Stimulated activated CD4-positive, alpha-beta T cell treated with anti-CD3 and anti-CD28 coated beads, Interleukin-2, amount 100 ng/mL, for 4 hours (primary cell): Measurements from ENCODE around the gene STOX1.
"Not testable (repeated sequence)": the region's sequence is repeated elsewhere in the genome, so short reads cannot be mapped to it uniquely, and the experiment has no call there.

Source experiments
- DNase-seq: peaks from one replicate; pipeline ENCODE4 v3.0.0-alpha.2; 2020; ENCODE audit warnings: low read depth

STOX1 gene

GRCh38 chr10:68826764-68827591 is at the start of gene STOX1:
Gene STOX1 (plus strand): TSS chr10:68827531. CDS start chr10:68827624, 93 bp downstream.
- DNase-seq, result peak; percentile 55

- no peak for DNase-seq
These were observed 45.4 kb upstream of the STOX1 start for GRCh38 chr10:68781613-68782574.

DNA sequence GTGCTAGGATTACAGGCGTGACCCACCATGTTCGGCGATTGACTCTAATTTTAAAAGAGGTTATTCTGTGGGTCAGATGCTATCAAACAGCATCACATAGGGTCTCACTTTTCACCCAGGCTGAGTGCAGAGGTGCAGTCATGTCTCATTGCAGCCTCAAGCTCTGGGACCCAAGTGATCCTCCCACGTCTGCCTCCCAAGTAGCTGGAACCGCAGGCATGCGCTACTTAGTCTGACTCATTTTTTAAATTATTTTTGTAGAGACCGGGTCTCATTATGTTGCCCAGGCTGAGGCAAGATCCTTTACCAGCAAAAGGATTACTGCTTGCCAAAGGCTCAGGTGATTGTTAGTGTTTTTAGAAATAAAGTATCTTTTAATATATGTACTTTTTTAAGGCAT is 42.9 kb upstream of the STOX1 start:
- DNase-seq, result no peak

DNA sequence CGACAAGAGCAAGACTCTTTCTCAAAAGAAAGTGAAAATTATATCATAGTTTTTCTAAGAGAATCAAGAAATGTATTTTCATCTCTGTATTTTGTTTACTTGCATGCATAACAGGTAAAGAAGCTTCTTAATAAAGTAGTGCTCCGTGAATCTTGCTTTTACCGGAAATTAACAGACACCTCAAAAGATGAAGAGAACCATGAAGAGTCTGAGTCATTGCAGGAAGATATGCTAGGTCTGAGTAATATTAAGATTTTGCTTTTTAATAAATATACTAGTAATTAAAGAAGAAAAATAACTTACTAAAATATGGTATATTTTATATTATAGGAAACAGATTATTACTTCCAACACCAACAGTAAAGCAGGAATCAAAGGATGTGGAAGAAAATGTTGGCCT is 39.5 kb upstream of the STOX1 start:
- no peak for DNase-seq

DNA sequence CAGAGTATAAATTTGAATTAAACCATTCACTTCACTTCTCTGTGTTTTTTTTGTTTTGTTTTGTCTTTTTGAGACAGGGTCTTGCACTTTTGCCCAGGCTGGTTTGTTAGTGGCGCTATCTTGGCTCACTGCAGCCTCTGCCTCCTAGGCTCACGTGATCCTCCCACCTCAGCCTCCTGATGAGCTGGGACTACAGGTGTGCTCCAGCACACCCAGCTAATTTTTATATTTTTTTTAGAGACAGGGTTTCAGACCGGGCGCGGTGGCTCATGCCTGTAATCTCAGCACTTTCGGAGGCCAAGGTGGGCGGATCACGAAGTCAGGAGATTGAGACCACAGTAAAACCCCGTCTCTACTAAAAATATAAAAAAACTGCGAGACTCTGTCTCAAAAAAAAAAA is 36.9 kb upstream of the STOX1 start:
- no peak for DNase-seq

- no peak for DNase-seq
These were observed 35.2 kb upstream of the STOX1 start for GRCh38 chr10:68792115-68792514.

DNA sequence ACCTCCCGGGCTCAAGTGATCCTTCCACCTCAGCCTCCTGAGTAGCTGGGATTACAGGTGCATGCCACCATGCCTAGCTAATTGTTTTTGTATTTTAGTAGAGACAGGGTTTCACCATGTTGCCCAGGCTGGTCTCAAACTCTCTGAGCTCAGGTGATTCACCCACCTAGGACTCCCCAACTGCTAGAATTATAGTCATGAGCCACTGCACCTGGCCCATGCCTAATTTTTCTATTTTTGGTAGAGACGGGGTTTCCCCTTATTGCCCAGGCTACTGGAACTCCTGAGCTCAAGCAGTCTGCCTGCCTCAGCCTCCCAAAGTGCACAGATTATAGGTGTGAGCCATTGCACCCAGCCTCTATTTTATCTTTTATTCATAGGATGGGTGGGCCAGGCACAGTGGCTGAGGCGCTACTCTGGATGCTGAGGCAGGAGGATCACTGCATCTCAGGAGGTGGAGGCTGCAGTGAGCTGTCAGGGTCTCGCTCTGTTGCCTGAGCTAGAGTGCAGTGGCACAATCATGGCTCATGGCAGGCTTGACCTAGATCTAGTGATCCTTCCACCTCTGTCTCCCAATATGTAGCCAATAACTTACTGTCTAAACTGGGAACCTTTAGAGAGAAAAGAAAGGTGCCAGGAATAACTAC is 31.3 kb upstream of the STOX1 start:
- DNase-seq, result no peak

GRCh38 chr10:68796605-68797004 is 30.7 kb upstream of the STOX1 start:
- no peak for DNase-seq

- DNase-seq, result no peak
These were observed 27.1 kb upstream of the STOX1 start for GRCh38 chr10:68800211-68800610.

DNA sequence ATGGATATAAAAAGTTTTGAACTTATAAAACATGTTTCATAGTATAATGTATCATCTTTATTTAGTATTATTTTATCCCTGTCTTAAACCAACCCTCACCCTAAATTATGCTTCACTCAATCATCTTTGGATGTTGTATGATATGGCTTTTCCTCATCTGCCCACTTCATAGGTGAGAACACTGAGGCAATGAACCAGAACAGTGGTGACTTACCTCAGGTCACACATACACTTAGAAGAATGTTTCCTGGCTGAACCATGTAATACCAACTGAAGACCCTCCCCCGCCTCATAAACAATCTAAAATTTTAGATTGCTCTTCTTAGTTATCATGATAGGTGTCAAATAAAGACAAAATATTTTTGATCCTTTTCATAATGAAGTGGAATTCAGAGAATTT is 22.6 kb upstream of the STOX1 start:
- no peak for DNase-seq

DNA sequence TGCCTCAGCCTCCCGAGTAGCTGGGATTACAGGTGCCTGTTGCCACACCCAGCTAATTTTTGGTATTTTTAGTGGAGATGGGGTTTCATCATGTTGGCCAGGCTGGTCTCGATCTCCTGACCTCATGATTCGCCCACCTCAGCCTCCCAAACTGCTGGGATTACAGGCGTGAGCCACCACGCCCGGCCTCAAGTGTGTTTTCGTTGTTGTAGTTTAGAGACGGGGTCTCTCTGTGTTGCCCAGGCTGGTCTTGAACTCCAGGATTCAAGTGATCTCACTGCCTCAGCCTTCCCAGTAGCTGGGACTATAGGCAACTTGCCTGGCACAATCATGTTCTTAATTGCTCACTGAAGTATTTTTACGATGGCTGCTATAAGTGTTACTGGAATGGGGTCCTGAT is 16.5 kb upstream of the STOX1 start:
- DNase-seq, result not testable (repeated sequence)

GRCh38 chr10:68811314-68812009 is 15.9 kb upstream of the STOX1 start:
- DNase-seq, result no peak

DNA sequence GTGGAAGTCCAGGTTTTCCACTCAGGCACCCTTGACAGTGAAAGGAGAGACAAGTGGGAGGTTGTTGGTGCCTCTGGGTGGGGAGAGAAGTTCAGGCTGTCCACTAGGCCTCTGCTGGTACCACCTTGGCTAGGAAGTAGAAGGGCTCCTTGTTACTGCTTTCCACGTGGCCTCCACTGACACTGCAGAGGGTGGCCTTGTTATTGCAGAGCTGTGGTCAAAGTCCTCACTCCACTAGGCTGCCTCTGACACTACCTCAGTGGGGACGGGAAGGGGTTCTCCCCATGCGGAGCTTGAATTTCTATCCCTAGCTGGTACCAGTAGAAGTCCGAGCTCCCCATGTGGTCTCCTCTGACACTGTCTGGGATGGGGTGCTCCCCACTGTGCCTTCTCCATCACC is 14.9 kb upstream of the STOX1 start:
- no peak for DNase-seq

DNA sequence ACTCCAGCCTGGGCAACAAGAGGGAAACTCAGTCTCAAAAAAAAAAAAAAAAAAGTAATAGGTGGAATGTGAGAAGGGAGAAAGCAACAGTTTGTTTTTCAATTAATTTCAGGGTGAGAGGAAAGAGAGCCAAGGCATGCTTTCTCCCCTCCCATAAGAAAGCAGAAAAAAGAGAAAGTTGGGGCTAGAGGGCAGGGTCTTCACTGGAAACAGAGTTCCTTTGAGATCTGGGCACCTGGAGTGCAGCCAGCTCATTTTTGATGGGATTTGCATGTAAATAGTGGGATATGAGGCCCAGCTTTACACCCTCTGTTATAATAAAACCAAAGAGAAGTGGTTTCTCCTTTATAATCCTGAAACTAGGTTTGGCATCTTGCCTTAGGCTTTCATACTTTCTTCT is 13.8 kb upstream of the STOX1 start:
- no peak for DNase-seq

GRCh38 chr10:68816796-68817412 is 10.4 kb upstream of the STOX1 start:
- DNase-seq, result no peak

DNA sequence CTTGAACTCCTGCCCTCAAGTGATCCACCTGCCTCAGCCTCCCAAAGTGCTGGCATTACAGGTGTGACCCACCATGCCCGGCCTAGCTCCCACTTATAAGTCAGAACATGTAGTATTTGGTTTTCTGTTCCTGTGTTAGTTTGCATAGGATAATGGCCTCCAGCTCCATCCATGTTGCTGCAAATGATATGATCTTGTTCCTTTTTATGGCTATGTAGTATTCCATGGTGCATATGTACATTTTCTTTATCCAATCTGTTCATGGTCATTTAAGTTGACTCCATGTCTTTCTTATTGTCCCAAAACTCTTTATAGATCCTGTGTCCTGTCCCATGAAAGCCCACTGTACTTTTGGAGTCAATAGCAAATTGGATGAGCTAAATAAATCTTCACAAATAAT is 7.0 kb upstream of the STOX1 start:
- not testable (repeated sequence) for DNase-seq

GRCh38 chr10:68822626-68823025 is 4.7 kb upstream of the STOX1 start:
- DNase-seq, result not testable (repeated sequence)

- DNase-seq, result not testable (repeated sequence)
These were observed 245 bp downstream of the STOX1 start for GRCh38 chr10:68827592-68827959.

DNA sequence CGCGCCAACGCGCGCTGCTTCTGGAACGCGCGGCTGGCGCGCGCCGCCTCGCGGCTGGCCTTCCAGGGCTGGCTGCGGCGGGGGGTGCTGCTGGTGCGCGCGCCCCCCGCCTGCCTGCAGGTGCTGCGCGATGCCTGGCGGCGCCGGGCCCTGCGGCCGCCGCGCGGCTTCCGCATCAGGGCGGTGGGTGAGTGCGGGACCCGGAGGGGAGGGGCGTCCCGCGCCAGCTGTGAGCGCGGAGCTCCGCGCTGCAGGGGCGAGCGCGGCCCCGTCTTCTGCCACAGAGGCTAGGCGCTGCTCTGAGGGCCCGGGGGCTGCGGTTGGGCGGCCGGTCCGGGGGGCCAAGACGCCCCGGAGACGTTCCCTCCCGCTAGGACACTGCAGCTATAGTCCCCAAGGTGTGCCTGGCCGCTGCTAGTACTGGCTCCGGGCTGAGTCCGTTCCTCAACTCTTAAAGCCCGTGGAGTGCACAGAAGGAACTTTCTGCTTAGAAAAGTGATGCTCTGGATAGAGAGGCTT is 811 bp downstream of the STOX1 start:
- not testable (repeated sequence) for DNase-seq

- no peak for DNase-seq
These were observed 1.5 kb downstream of the STOX1 start for GRCh38 chr10:68828833-68829232.

DNA sequence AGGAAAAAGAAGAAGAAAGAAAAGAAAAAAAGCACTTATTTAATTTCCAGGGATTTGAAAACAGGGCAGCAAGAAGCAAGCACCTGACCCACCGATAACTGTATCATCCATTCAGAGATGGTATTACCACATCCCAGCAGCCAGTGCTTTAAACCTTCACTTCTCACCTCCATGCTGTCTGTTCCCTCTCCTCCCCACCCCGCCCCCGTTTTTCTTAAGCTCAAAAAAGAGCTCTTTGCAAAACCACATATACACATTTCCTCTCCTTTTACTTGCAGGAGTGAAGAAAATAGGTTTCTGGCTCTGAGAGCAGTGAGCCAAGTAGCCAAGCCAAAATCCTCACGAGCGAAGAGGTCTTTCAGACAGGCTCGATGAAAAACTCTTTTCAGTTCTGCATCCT is 2.2 kb downstream of the STOX1 start:
- DNase-seq, result no peak
